HG03045 (cell line): ENCODE data around the gene CAMTA1.

Source experiments
- ATAC-seq: cut with Tn5 transposase; IDR thresholded peaks from one replicate; pipeline ENCODE4 v1.9.1; 2021; ENCODE audit warnings: mild to moderate bottlenecking, moderate library complexity; ENCODE audit not compliant: unreplicated experiment

The CAMTA1 gene

GRCh38 chr1:7610106-7610731 is 825.0 kb downstream of the CAMTA1 start:
- no peak for ATAC-seq

- ATAC-seq: no peak
Observed at GRCh38 chr1:7610936-7611335, 825.7 kb downstream of the CAMTA1 start.

- no peak for ATAC-seq
Observed at GRCh38 chr1:7611421-7612010, 826.3 kb downstream of the CAMTA1 start.

GRCh38 chr1:7613106-7613850 is 828.0 kb downstream of the CAMTA1 start:
- no peak for ATAC-seq

GRCh38 chr1:7613851-7614205 is 828.6 kb downstream of the CAMTA1 start:
- no peak for ATAC-seq

GRCh38 chr1:7614576-7615074 is 829.4 kb downstream of the CAMTA1 start:
- no peak for ATAC-seq

- ATAC-seq: no peak
Observed at GRCh38 chr1:7615138-7615537, 829.9 kb downstream of the CAMTA1 start.

- no peak for ATAC-seq
Observed at GRCh38 chr1:7616076-7616832, 831.0 kb downstream of the CAMTA1 start.

GRCh38 chr1:7616953-7617352 is 831.7 kb downstream of the CAMTA1 start:
- ATAC-seq: no peak

GRCh38 chr1:7617826-7618225 is 832.6 kb downstream of the CAMTA1 start:
- no peak for ATAC-seq

- no peak for ATAC-seq
Observed at GRCh38 chr1:7620196-7620595, 834.9 kb downstream of the CAMTA1 start.

- no peak for ATAC-seq
Observed at GRCh38 chr1:7621334-7622219, 836.3 kb downstream of the CAMTA1 start.

GRCh38 chr1:7623842-7624241 is 838.6 kb downstream of the CAMTA1 start:
- ATAC-seq: no peak

GRCh38 chr1:7624791-7625355 is 839.6 kb downstream of the CAMTA1 start:
- ATAC-seq: no peak

GRCh38 chr1:7625401-7625800 is 840.1 kb downstream of the CAMTA1 start:
- ATAC-seq: no peak

GRCh38 chr1:7628273-7628672 is 843.0 kb downstream of the CAMTA1 start:
- no peak for ATAC-seq

GRCh38 chr1:7629011-7629410 is 843.8 kb downstream of the CAMTA1 start:
- no peak for ATAC-seq

- ATAC-seq: no peak
Observed at GRCh38 chr1:7629465-7630195, 844.4 kb downstream of the CAMTA1 start.

GRCh38 chr1:7630378-7630777 is 845.1 kb downstream of the CAMTA1 start:
- no peak for ATAC-seq
